Measurements from ENCODE around the gene VPS26A. TPM values are rescaled to one million over a fixed set of nuclear protein-coding genes. Genes with fewer than 3 reads are reported as not detected.
A peak's percentile ranks its signal among the peaks of the same experiment; 100 is the strongest.

Gene VPS26A
- total RNA-seq, result 10 to 100 TPM; 43.7 to 56.9 TPM

DNA sequence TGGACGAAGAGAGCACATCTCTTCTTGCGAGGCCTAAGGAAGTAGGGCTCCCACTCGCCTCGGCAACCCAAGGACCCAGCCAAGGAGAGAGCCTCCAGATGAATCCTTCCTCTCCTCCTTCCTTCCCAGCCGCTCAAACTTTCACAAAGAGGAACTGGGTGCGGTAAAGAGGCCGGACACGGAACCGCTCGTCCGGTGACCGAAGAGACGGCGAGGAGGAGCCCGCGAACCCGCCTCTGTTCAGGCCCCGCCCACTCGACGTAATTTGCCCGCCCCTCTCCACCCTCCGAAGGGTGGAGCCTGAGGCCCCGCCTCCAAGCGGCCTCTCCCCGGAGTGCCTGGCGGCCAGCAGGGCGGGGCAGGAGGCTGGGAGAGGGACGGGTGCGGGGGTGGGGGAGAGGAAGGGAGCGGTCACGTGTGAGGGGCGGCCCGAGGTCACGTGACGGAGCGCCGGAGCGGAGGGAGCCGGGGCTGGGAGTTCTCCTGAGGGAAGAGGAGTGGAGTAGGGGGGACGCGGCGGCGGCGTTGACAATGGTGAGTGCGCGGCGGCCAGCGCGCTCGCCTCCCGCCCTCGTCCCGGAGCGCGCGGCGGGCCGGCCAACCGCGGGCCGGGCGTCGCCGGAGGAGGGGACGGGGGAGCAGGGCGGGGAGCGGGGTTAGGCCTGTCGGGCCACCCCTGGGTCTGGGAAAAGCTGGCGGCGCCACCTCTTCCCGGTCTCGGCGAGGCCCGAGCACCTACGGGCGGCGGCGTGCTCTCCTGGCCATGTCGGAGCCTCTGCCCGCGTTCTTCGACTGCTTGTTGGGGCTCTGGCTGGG, at the start of gene VPS26A:
VPS26A (plus strand) TSS at position 432 of the 816 bp plus-strand sequence; CDS start at position 532, 100 bp downstream.
- Mint-ChIP-seq H3K4me1 (peaks cover 1% of the 10 kb centered on the region), H3K27me3 (no peaks in the 10 kb centered on the region), H3K36me3 (ENCODE audit: low read depth) (peaks cover 6% of the 10 kb centered on the region), H3K27ac (peak within 1 kb of the TSS; percentile 92), H3K9me3 (no peaks in the 10 kb centered on the region), H3K4me3 (peak within 1 kb of the TSS; percentile 90)
- ATAC-seq (replicated peaks), result peak; percentile 91

DNA sequence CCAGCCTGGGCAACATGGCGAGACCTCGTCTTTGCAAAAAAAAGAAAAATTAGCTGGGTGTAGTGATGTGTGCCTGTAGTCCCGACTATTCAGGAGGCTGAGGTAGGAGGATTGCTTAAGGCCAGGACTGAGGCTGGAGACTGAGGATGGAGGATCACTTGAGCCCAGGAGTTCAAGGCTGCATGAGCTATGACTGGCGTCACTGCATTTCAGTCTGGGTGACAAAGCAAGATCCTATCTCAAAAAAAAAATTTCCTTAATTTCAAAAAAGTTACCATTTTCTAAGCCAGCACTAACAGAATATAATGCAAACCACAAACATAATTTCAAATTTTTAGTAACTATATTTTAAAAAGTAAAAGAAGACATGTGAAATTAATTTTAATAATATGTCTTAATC, 49.4 kb upstream of the VPS26A start:
- H3K27me3 Mint-ChIP-seq, result no peaks in the 10 kb centered on the region
- no peak for ATAC-seq (replicated peaks)
- no peaks in the 10 kb centered on the region for H3K4me1 Mint-ChIP-seq
- no peaks in the 10 kb centered on the region for H3K9me3 Mint-ChIP-seq
- H3K27ac Mint-ChIP-seq, result no peak overlapping the region
- no peaks in the 10 kb centered on the region for H3K36me3 Mint-ChIP-seq (ENCODE audit: low read depth)
- H3K4me3 Mint-ChIP-seq, result no peak overlapping the region

DNA sequence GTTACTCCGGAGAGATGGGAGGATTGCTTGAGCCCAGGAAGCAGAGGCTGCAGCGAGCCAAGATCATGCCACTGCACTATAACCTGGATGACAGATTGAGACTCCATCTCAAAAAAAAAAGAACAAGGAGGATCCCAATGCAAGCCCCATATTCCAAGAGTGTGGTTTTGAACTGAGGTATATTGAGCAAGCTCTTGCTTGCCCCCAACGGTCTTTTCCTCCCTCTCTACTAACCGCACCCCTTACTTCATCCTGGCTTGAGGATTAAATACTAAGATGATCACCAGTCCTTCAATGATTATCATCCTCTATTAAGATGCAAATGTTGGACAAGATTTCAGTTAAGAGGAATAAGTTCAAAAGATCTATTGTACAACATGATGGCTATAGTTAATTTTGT, 48.5 kb upstream of the VPS26A start:
- ATAC-seq (replicated peaks), result no peak
- Mint-ChIP-seq H3K4me1 (no peaks in the 10 kb centered on the region), H3K27me3 (no peaks in the 10 kb centered on the region), H3K9me3 (no peaks in the 10 kb centered on the region), H3K4me3 (no peak overlapping the region), H3K27ac (no peak overlapping the region), H3K36me3 (ENCODE audit: low read depth) (no peaks in the 10 kb centered on the region)

DNA sequence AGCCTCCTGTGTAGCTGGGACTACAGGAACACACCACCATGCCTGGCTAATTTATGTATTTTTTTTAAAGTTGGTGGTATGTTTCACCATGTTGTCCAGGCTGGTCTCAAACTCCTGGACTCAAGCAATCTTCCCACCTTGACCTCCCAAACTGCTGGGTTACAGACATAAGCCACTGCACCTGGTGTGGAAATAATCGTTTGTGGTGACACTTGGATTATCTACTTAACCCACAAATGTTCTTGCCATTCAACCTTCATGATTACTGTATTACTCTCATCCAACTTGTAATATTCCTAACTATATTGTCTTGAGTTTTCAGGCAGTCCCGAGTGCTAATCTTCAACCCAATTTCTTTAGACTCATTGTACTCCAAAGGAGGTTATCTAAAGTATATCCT, 45.7 kb upstream of the VPS26A start:
- Mint-ChIP-seq H3K27ac (no peak overlapping the region), H3K36me3 (ENCODE audit: low read depth) (no peaks in the 10 kb centered on the region), H3K9me3 (no peaks in the 10 kb centered on the region), H3K4me3 (no peak overlapping the region), H3K4me1 (no peaks in the 10 kb centered on the region), H3K27me3 (no peaks in the 10 kb centered on the region)
- no peak for ATAC-seq (replicated peaks)

DNA sequence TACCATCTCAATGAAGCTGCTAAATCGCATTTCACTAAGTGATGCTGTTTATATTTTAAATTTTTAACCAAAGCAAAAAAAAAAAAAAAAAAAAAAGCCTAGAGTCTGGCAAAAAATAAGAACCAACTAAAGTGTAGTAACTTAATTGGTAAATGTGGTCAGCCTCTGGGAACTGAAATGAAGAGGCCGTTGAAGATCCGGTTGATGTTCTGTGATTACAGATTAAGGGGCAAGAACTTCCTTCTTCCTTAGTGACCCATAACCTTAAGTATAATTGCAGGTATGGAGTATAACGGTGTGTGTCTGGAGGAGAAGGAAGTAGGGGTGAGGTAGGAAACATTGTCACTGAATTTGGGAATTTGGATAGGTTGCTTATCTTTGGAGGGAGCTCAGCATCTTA, 43.8 kb upstream of the VPS26A start:
- Mint-ChIP-seq H3K27me3 (no peaks in the 10 kb centered on the region), H3K4me3 (no peak overlapping the region), H3K4me1 (peaks cover 2% of the 10 kb centered on the region), H3K36me3 (ENCODE audit: low read depth) (no peaks in the 10 kb centered on the region), H3K27ac (no peak overlapping the region), H3K9me3 (no peaks in the 10 kb centered on the region)
- ATAC-seq (replicated peaks), result no peak

DNA sequence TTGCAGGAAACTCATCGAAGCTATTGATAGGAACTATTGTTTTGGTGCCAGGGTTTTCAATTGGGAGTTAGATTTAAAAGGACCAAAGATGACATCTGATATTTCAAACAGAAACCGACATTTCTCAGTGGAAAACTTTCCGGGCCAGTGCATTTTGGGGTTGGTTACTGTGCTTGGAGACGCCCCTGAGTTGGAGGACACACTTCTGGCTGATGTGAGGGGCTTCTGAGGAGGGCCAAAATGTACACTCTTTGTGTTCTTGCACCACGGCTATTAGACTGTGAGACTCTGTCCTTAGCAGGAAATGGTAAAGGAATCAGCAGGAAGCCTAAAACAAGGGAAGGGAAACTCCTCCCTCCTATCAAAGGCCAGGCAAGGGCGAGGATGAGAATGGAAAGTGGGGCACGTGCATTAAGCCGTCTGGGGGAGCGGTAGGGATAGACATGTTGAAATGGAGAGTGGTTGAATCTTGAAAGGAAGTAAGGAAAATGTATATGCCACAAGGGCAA, 37.9 kb upstream of the VPS26A start:
- Mint-ChIP-seq H3K27ac (peak overlapping the region; percentile 99), H3K4me3 (peak overlapping the region; percentile 82), H3K9me3 (no peaks in the 10 kb centered on the region), H3K36me3 (ENCODE audit: low read depth) (peaks cover 50% of the 10 kb centered on the region), H3K27me3 (no peaks in the 10 kb centered on the region), H3K4me1 (peaks cover 29% of the 10 kb centered on the region)
- ATAC-seq (replicated peaks), result no peak

DNA sequence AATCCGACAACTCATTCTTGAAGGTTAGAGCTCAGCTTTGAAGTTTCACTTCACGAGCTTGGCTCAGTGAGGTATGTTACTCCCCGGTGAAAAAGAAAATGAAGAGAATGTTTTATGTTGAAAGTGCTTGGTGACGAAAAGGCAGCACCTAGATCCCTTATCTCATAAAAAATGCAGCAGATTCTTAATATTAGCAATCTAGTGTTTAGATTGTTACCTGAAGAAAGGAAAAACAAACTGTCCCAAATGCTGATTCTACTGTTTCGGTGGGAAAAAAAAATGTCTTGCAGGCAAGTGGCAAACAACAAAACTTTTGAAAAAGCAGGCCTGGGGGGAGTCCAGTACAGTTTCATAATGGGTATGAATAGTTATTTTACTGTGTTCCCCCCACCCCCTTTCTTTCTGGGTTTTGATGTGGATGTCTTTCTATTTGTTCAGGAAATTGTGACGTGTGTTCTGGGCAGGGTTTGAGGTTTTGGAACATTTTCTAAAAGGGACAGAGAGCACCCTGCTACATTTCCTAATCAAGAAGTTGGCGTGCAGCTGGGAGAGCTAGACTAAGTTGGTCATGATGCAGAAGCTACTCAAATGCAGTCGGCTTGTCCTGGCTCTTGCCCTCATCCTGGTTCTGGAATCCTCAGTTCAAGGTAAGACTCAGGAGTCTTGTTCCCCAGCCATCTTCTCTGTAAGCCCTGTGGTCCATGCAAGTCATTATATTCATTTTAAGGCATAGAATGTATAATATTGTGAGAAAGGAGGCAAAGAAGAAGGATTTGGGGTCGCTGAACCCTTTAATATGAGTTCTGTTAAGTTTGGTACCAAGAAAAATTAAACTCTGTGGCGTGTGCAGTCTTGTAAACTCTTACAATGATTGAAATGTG, 36.1 kb upstream of the VPS26A start, which contains the start of gene SRGN:
SRGN (plus strand) TSS at position 514 of the 881 bp plus-strand sequence; CDS start at position 569, 55 bp downstream.
- peak within 1 kb of the TSS; percentile 99 for H3K27ac Mint-ChIP-seq
- H3K36me3 Mint-ChIP-seq (ENCODE audit: low read depth), result peaks cover 67% of the 10 kb centered on the region
- no peaks in the 10 kb centered on the region for H3K27me3 Mint-ChIP-seq
- peak within 1 kb of the TSS; percentile 82 for H3K4me3 Mint-ChIP-seq
- ATAC-seq (replicated peaks), result peak; percentile 61
- H3K4me1 Mint-ChIP-seq, result peaks cover 29% of the 10 kb centered on the region
- H3K9me3 Mint-ChIP-seq, result no peaks in the 10 kb centered on the region

DNA sequence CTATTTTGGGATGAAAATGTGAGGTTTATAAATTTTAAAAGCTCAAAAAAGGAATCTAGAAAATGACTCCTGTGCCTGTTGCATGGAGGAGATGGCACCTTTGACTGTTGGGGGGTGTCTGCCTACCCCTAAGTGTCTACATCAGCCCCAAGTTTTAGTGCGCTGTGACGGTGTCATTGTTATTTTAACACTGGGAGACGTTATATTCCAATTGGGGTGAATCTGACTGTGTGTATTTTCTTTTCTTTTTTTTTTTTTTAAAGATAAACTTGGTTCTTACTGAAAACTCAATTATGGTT, 35.6 kb upstream of the VPS26A start:
- Mint-ChIP-seq H3K27me3 (no peaks in the 10 kb centered on the region), H3K4me1 (peaks cover 33% of the 10 kb centered on the region), H3K36me3 (ENCODE audit: low read depth) (peaks cover 73% of the 10 kb centered on the region), H3K4me3 (peak overlapping the region; percentile 82), H3K27ac (peak overlapping the region; percentile 99), H3K9me3 (no peaks in the 10 kb centered on the region)
- ATAC-seq (replicated peaks), result no peak

DNA sequence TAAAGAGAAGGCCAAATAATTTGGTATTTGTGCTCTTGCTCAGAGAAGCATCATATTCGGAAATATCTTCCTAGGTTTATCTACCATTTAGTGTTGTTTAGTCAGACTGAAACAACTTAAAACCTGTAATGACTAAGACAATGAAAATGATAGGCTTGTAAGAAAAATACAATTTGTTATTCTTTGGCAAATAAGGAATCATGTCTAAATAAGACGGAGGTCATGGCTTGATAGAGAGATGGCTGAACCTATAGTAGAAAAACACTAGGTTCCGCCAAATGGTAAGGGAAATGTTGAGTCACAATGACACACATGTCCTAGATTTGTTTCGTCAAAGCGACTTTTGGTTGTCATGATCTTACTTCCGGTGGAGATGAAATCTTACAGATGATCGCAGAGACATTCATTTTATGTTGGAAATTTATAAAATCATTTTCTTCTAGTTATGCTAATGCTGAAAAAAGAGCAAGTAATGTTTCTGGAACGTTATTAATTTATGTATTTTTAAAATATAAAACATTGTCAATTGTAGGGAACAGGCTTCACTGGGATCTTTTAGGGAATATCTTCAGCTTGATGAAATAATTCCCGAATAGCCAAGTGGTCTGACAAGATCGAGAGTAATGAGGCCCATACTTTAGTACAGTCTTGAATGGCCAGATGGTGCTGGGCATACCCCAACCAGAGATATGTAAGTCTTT, 35.0 kb upstream of the VPS26A start:
- no peaks in the 10 kb centered on the region for H3K27me3 Mint-ChIP-seq
- H3K4me3 Mint-ChIP-seq, result peak overlapping the region; percentile 82
- H3K27ac Mint-ChIP-seq, result peak overlapping the region; percentile 99
- H3K4me1 Mint-ChIP-seq, result peaks cover 36% of the 10 kb centered on the region
- peak; percentile 24 for ATAC-seq (replicated peaks)
- no peaks in the 10 kb centered on the region for H3K9me3 Mint-ChIP-seq
- peaks cover 79% of the 10 kb centered on the region for H3K36me3 Mint-ChIP-seq (ENCODE audit: low read depth)

DNA sequence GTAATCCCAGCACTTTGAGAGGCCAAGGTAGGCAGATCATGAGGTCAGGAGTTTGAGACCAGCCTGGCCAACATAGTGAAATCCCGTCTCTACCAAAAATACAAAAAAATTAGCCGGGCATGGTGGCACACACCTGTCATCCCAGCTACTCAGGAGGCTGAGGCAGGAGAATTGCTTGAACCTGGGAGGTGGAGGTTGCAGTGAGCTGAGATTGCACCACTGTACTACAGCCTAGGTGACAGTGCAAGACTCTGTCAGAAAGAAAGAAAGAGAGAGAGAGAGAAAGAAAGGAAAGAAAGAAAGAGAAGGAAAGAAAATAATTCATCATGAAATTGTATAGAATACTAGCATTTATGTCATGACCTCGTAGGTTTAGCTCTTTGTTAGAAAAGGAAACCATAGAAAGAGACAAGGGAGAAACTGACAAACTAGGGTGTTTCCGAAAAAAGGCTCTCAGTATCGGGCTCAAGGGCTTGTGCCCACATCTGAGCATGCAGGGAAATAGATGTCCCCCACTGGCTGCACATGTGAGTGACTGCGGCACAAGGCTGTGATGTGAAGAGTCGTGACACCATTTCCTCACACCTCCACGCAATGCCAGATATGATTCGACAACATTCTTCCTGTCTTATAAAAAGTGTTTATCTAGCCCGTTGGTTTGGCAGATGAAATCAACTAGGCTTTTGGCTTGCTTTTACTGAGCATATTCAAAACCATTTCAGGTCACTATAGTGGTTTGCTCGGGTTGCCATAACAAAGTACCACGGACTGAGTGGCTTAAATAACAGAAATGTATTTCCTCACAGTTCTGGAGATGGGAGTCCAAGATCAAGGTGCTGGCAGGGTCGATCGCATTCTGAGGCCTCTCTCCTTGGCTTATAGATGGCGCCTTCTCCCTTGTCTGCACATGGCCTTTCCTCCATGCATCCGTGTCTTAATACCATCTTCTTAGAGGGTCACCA, 34.1 kb upstream of the VPS26A start:
- ATAC-seq (replicated peaks), result peak; percentile 74
- Mint-ChIP-seq H3K27me3 (no peaks in the 10 kb centered on the region), H3K27ac (peak overlapping the region; percentile 99), H3K4me3 (peak overlapping the region; percentile 82), H3K36me3 (ENCODE audit: low read depth) (peaks cover 88% of the 10 kb centered on the region), H3K9me3 (no peaks in the 10 kb centered on the region), H3K4me1 (peaks cover 36% of the 10 kb centered on the region)

DNA sequence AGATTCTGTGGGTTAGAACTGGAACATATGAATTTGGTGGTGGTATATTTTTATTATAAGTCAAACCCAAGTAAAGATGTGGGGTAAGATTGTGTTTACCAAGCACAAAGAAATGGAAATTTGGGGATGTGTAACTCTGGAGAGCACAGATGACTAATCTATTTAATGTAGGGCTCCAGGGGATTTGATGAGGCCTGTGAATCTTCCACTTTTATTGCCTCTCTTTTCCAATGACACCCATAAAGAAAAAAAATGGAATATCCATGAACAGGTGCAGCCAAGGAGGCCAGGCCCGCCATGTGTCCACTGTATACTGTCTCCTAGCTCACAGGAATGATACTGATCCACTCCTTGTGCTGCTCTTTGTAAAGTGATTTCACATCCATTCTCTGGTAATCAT, 33.3 kb upstream of the VPS26A start:
- Mint-ChIP-seq H3K9me3 (no peaks in the 10 kb centered on the region), H3K4me3 (peak overlapping the region; percentile 82), H3K4me1 (peaks cover 34% of the 10 kb centered on the region), H3K36me3 (ENCODE audit: low read depth) (peaks cover 96% of the 10 kb centered on the region), H3K27ac (peak overlapping the region; percentile 99), H3K27me3 (no peaks in the 10 kb centered on the region)
- ATAC-seq (replicated peaks), result no peak

DNA sequence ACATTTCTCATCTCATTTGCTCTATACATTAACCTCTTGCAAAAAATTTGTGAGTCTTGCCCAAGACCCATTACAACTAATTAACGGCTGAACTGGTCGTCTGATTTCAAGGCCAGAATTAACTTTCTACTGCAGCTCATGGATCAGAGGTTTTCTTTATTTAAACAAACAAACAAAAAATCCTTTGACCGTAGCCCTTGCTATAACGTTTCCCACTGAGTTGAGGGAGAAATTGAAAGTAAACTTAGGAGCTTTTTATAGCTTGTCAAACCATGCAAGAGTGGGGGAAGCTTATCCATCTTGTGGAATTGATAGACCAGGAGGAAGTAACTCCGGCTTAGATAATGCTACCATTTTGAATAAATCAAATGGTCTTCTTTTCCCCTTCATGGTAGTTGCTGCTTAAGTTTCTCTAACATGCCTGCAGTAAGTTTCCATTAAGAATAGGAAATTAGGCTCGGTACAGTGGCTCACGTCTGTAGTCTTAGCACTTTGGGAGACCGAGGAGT, 32.8 kb upstream of the VPS26A start:
- H3K9me3 Mint-ChIP-seq, result no peaks in the 10 kb centered on the region
- peak overlapping the region; percentile 82 for H3K4me3 Mint-ChIP-seq
- H3K36me3 Mint-ChIP-seq (ENCODE audit: low read depth), result peaks cover 98% of the 10 kb centered on the region
- ATAC-seq (replicated peaks), result no peak
- peaks cover 29% of the 10 kb centered on the region for H3K4me1 Mint-ChIP-seq
- H3K27me3 Mint-ChIP-seq, result no peaks in the 10 kb centered on the region
- H3K27ac Mint-ChIP-seq, result peak overlapping the region; percentile 99
